NB4 (cell line): ENCODE results near the gene TNPO1.
A peak's percentile ranks its signal among the peaks of the same experiment; 100 is the strongest.

Source experiments
- DNase-seq: peaks from one replicate; pipeline ENCODE4 v3.0.0; 2010; ENCODE audit warnings: low read depth
- H3K4me3 ChIP-seq: one replicate; pipeline ENCODE4 v1.5.1; 2011; ENCODE audit warnings: mild to moderate bottlenecking, low read depth, low read length, moderate library complexity
- CTCF ChIP-seq: IDR thresholded peaks from one replicate; pipeline ENCODE4 v1.5.1; 2012; ENCODE audit warnings: low read depth, low read length
- MYC ChIP-seq: IDR thresholded peaks from 2 replicates; pipeline ENCODE4 v1.6.1; 2011; ENCODE audit warnings: low read depth, low read length
- POLR2A ChIP-seq: IDR thresholded peaks from 2 replicates; pipeline ENCODE4 v1.6.1; 2011; ENCODE audit warnings: mild to moderate bottlenecking; ENCODE audit not compliant: insufficient read length; ENCODE audit errors: extremely low read depth
- TF ChIP-seq, protein P1 (sequence below): IDR thresholded peaks from 2 replicates; pipeline ENCODE4 v1.6.1; 2011; ENCODE audit warnings: low read depth, low read length

Gene TNPO1

GRCh38 chr5:72837524-72838096, 21.1 kb downstream of the TNPO1 start:
- no peak overlapping the region for H3K4me3 ChIP-seq
- TF ChIP-seq MYC (no peak), POLR2A (no peak), CTCF (no peak)
- TF ChIP-seq, protein P1, sequence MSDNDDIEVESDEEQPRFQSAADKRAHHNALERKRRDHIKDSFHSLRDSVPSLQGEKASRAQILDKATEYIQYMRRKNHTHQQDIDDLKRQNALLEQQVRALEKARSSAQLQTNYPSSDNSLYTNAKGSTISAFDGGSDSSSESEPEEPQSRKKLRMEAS = no peak
- DNase-seq = no peak

- DNase-seq = no peak
- TF ChIP-seq POLR2A (no peak), CTCF (no peak), MYC (no peak)
- TF ChIP-seq, protein P1 = no peak
- no peak overlapping the region for H3K4me3 ChIP-seq
Measured at GRCh38 chr5:72840041-72840440, 23.6 kb downstream of the TNPO1 start.

DNA sequence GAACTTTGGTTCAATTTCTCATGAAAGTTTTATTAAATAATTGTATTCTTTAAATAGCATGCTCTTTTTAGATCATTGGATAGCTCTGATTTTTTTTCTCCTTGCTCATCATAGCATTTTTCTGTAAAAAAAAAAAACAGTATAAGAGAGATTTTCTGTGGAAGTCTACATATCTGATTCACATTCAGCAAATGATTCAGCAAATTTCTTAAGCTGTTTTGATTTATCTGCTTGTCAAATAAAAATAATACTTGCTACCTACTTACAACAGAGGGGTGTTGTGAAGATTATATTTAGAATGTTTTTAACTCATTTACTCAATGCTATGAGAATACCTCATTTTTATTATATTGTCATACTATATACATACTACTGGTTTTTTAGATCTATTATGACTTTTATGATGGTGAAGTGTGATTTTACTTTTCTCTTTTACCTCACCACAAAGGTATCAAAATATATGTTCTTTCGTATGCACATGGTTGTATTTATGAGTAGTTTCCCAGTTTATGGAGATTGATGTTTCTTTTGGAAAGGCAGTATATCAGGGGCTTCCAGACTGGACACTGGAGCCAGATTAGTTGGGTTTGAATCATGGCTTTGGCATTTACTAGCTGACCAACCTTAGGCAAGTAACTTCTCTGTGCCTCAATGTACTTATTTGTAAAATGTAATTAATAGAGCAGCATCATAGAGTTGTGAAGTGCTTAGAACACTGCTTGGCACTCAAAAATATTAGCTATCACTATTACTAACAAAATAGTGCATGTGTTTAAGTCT, 25.5 kb downstream of the TNPO1 start:
- no peak for DNase-seq
- no peak for TF ChIP-seq CTCF
- TF ChIP-seq POLR2A = no peak
- TF ChIP-seq, protein P1 = no peak
- TF ChIP-seq MYC = no peak
- H3K4me3 ChIP-seq = no peak overlapping the region

GRCh38 chr5:72842816-72843215, 26.4 kb downstream of the TNPO1 start:
- TF ChIP-seq CTCF = peak; percentile 6
- no peak for TF ChIP-seq MYC
- DNase-seq = peak; percentile 70
- no peak overlapping the region for H3K4me3 ChIP-seq

DNA sequence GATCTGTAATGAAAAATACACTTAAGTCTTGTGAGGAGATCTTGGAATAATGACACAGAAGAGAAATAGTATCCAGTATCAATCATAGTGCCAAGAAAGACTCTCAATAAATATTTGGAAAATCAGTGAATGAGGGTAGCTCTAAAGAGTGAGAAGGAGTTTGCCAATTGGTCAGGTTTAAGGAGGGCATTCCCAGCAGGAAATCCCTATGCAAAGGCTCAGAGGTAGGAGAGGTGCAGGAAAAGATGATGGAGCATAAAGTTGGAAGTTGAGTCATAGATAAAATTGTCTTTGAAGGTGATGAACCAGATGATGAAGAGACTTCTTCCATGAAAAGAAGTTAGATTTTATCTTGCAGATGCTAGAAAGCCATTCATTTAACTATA, 27.8 kb downstream of the TNPO1 start:
- H3K4me3 ChIP-seq = no peak overlapping the region
- DNase-seq = no peak
- TF ChIP-seq, protein P1 = no peak
- TF ChIP-seq CTCF = no peak
- no peak for TF ChIP-seq MYC
- TF ChIP-seq POLR2A = no peak

GRCh38 chr5:72845889-72846288, 29.4 kb downstream of the TNPO1 start:
- TF ChIP-seq POLR2A (no peak), MYC (no peak), CTCF (no peak)
- TF ChIP-seq, protein P1 = no peak
- DNase-seq = no peak
- H3K4me3 ChIP-seq = no peak overlapping the region
